GM10266 (cell line): ENCODE data around the gene ZNF366.

ENCODE experiments used
- DNase-seq: peaks from one replicate; pipeline ENCODE4 v3.0.0; 2012; ENCODE audit errors: extremely low spot score
- TF ChIP-seq, protein P1 (sequence below): IDR thresholded peaks from 2 replicates; pipeline ENCODE4 v1.5.1; 2012; ENCODE audit warnings: mild to moderate bottlenecking, low read depth; ENCODE audit not compliant: control insufficient read depth, insufficient read depth; ENCODE audit errors: missing control alignments

ZNF366 gene

DNA sequence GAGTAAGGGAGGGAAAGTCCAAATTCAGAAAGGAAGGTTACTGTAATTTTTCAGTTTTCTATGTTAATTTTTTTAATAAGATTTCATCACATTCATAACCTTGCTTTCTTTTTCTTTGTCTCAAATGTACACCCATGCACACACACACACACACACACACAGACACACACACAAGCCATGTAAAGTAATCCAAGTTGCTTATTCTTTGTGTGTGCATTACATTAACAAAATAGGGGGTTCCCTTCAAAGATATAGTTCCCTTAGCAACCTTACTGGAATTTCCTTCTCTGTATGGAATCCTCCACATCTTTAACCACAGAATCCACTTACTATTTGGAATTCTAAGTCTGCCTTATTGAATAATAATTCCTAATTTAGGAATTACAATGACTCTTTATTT, 32.7 kb downstream of the ZNF366 start:
- DNase-seq = no peak
- TF ChIP-seq, protein P1, sequence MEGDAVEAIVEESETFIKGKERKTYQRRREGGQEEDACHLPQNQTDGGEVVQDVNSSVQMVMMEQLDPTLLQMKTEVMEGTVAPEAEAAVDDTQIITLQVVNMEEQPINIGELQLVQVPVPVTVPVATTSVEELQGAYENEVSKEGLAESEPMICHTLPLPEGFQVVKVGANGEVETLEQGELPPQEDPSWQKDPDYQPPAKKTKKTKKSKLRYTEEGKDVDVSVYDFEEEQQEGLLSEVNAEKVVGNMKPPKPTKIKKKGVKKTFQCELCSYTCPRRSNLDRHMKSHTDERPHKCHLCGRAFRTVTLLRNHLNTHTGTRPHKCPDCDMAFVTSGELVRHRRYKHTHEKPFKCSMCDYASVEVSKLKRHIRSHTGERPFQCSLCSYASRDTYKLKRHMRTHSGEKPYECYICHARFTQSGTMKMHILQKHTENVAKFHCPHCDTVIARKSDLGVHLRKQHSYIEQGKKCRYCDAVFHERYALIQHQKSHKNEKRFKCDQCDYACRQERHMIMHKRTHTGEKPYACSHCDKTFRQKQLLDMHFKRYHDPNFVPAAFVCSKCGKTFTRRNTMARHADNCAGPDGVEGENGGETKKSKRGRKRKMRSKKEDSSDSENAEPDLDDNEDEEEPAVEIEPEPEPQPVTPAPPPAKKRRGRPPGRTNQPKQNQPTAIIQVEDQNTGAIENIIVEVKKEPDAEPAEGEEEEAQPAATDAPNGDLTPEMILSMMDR = no peak

DNA sequence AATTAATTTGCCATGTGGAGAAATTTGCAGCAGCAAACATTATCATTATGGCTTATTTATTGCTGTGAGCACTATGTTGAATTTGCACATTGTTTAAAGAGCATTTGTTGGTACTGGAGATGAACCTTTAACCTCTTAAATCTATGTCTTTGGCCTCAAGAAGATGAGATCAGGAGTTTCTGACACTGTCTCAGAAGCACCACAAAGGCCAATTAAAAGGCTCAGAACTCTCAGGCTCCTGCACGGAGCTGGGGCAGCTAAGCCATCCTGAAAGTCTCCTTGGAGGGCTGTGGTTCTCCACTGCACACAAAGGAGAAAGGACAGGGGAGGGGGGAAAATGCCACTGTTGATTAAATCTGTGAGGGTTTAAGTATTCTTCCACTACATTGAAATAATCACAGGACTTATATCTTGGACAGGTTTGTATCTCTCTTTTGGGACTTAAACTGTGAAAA, 33.1 kb downstream of the ZNF366 start:
- no peak for DNase-seq
- TF ChIP-seq, protein P1 = no peak

DNA sequence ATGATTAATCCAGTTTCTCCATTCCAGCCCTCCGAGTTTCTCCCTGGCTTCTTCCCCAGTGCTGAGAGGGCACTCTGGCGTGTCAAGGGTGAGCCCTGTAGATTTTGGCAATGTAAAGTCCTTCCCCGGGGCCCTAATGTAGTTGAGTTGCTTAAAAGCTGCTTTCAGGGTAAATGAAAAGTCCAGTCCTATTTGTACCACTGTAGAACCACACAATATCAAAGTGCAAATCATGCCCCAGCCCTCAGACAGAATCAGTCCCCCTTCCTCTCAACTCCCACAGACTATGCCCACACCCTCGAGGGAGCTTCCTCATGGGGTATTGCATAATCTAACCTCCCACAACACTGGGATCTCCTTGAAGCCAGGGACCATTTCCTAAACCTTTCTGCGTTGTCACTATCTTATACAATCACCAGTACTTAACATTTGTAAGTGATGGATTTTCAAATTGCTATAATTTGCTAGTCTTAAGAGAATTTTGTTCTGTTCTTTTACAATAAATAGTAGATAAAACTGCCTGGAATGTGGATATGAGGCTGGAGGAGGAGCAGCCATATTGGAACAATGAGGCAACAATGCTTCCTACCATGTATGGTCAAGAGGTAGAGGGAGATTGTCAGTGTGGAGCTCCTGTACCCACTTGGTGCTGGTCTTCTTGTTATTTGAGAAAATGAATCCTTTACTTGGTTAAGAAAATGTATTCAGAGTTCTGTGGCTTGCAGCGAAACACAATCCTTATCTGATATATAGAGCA, 34.4 kb downstream of the ZNF366 start:
- no peak for DNase-seq
- TF ChIP-seq, protein P1 = no peak

DNA sequence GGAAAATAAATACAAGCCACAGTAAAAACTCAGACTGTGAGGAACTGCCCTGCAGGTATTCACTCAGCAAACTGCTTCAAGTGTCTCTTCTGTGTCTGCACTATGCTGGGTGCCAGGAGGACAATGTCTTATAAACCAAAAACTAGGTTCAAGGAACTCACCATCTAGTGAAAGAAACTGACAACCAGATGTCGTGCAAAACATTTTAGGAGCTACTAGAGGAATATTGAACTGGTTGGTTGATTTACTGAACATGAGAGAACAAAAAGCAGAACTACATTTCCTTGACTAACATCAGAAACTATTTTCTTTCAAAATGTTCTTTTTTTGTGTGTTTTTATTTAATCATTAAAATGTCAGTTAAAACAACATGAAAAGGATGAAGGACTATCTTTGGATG, 35.2 kb downstream of the ZNF366 start:
- TF ChIP-seq, protein P1 = no peak
- no peak for DNase-seq

DNA sequence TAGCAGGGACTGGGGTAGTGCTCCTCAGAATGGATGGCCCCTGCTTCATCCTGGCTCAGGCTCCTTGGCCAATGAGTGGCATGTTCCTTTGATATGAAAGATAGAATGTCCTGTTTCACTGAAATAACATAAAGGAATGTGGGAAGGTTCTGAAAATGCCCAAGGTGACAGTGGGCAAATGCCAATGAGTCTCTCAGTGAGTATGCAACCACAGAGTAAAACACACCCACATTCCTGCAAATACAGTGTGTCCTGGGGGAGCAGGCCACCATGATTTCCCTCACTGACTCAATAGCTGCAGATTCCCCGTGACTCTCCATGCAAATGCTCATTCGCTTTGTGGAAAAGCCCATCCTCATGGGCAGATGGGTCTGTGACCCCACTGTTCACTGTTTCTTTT, 36.4 kb downstream of the ZNF366 start:
- TF ChIP-seq, protein P1 = no peak
- no peak for DNase-seq

DNA sequence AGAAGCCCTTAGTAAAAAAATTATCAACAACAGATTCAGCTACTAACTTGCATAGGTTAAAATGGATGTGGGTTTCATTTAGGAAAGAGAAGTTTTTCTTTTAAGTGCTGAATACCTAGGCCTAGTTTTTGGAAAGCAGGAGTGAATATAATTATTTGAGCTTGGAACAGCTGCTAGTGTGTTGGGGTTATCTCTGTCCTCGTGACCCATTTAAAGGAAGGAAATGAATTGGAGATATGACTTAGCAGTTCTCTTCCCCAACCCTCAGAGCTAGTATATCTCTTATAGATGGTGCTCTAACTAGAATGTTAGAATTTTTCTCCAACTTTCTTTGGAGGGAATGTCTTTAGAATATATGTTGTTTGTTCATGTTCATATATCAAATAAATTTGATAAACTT, 38.6 kb downstream of the ZNF366 start:
- TF ChIP-seq, protein P1 = no peak
- DNase-seq = no peak

DNA sequence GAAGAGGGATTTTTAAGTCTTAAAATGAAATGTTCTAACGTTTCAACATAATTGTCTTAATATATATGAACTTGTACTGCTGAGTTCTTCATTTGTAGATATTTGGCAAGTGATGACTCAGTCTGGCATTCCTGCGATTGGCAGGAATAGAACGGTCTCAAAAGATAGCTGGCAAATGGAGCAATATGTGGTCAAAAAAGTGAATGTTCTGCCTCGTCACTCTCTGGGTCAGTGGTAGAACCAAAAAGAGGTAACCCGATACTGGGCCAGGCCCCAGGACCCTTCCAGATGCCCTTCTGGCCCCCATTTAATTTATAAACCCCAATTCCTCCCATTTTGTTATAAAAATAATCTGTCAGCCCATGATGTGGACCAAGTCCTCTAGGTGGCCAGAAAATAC, 39.2 kb downstream of the ZNF366 start:
- no peak for DNase-seq

More for the DNA sequence above, 39.2 kb downstream of the ZNF366 start:
- TF ChIP-seq, protein P1 = no peak
